ENCODE results near the gene NOXRED1. TPM values are rescaled to one million over a fixed set of nuclear protein-coding genes. Genes with fewer than 3 reads are reported as not detected.
A peak's percentile ranks its signal among the peaks of the same experiment; 100 is the strongest.

NOXRED1 gene
- total RNA-seq, 1 experiment from 2014 or later = 0.58 TPM

- Histone ChIP-seq H3K36me3 (ENCODE audit: insufficient read depth, low read length, poor library complexity, severe bottlenecking) (peaks cover 27% of the 10 kb centered on the region), H3K9me3 (ENCODE audit: low read depth, low read length, poor library complexity, severe bottlenecking) (no peaks in the 10 kb centered on the region), H3K4me3 (ENCODE audit: low read depth, low read length, poor library complexity, severe bottlenecking) (peak overlapping the region; percentile 88), H3K27me3 (replicated peaks; ENCODE audit: insufficient read depth, low read depth, low read length, poor library complexity) (no peaks in the 10 kb centered on the region), H3K27ac (ENCODE audit: low read depth, low read length, poor library complexity, severe bottlenecking) (peak overlapping the region; percentile 95), H3K4me1 (ENCODE audit: insufficient read depth, low read length, poor library complexity, severe bottlenecking) (peaks cover 14% of the 10 kb centered on the region)
- intact Hi-C loops (cut with micrococcal nuclease; ENCODE audit: unreplicated experiment) = loop anchor here (2.0 kb wide), 1 partner anchor 135 kb away; the partner anchor contains the start of genes GSTZ1 and POMT2
- no TSS peak for BruUV-seq (replicated peaks)
- ChIA-PET CTCF (no interaction called here), POLR2A (ENCODE audit: low non-redundant PET) (no interaction called here)
- TF ChIP-seq EZH2 (IDR thresholded peaks at IDR 0.05; ENCODE audit: borderline replicate concordance, low read depth, low read length, poor library complexity, severe bottlenecking) (no peak), CTCF (conservative IDR thresholded peaks at IDR 0.05; ENCODE audit: low read depth, low read length) (no peak)
- no peak for DNase-seq (ENCODE audit: low spot score)
Measured at GRCh38 chr14:77455966-77456640, 32.8 kb upstream of the NOXRED1 start.

GRCh38 chr14:77442196-77442595 lies 18.9 kb upstream of the NOXRED1 start:
- H3K4me1 ChIP-seq (ENCODE audit: insufficient read depth, low read length, poor library complexity, severe bottlenecking) = no peaks in the 10 kb centered on the region
- POLR2A ChIA-PET (ENCODE audit: low non-redundant PET) = no interaction called here
- intact Hi-C loops (cut with micrococcal nuclease; ENCODE audit: unreplicated experiment) = no loop called here
- CTCF ChIA-PET = no interaction called here
- no peak overlapping the region for H3K27ac ChIP-seq (ENCODE audit: low read depth, low read length, poor library complexity, severe bottlenecking)
- no peaks in the 10 kb centered on the region for H3K27me3 ChIP-seq (replicated peaks; ENCODE audit: insufficient read depth, low read depth, low read length, poor library complexity)
- BruUV-seq (replicated peaks) = no TSS peak
- no peak for DNase-seq (ENCODE audit: low spot score)
- H3K4me3 ChIP-seq (ENCODE audit: low read depth, low read length, poor library complexity, severe bottlenecking) = no peak overlapping the region
- TF ChIP-seq EZH2 (IDR thresholded peaks at IDR 0.05; ENCODE audit: borderline replicate concordance, low read depth, low read length, poor library complexity, severe bottlenecking) (no peak), CTCF (conservative IDR thresholded peaks at IDR 0.05; ENCODE audit: low read depth, low read length) (no peak)
- H3K36me3 ChIP-seq (ENCODE audit: insufficient read depth, low read length, poor library complexity, severe bottlenecking) = peaks cover 20% of the 10 kb centered on the region
- H3K9me3 ChIP-seq (ENCODE audit: low read depth, low read length, poor library complexity, severe bottlenecking) = no peaks in the 10 kb centered on the region

- Histone ChIP-seq H3K36me3 (ENCODE audit: insufficient read depth, low read length, poor library complexity, severe bottlenecking) (peaks cover 20% of the 10 kb centered on the region), H3K27ac (ENCODE audit: low read depth, low read length, poor library complexity, severe bottlenecking) (no peak overlapping the region), H3K9me3 (ENCODE audit: low read depth, low read length, poor library complexity, severe bottlenecking) (no peaks in the 10 kb centered on the region), H3K27me3 (replicated peaks; ENCODE audit: insufficient read depth, low read depth, low read length, poor library complexity) (no peaks in the 10 kb centered on the region), H3K4me1 (ENCODE audit: insufficient read depth, low read length, poor library complexity, severe bottlenecking) (no peaks in the 10 kb centered on the region), H3K4me3 (ENCODE audit: low read depth, low read length, poor library complexity, severe bottlenecking) (no peak overlapping the region)
- DNase-seq (ENCODE audit: low spot score) = no peak
- no peak for TF ChIP-seq EZH2 (IDR thresholded peaks at IDR 0.05; ENCODE audit: borderline replicate concordance, low read depth, low read length, poor library complexity, severe bottlenecking)
- TF ChIP-seq CTCF (conservative IDR thresholded peaks at IDR 0.05; ENCODE audit: low read depth, low read length) = no peak
- BruUV-seq (replicated peaks) = no TSS peak
- CTCF ChIA-PET = no interaction called here
- POLR2A ChIA-PET (ENCODE audit: low non-redundant PET) = no interaction called here
- intact Hi-C loops (cut with micrococcal nuclease; ENCODE audit: unreplicated experiment) = no loop called here
Measured at GRCh38 chr14:77439861-77440260, 16.5 kb upstream of the NOXRED1 start.

All from A673 (cell line).